T47D (cell line): ENCODE measurements around the gene CDX2.

Experiments
- DNase-seq, 2 experiments: peaks; one replicate each; pipeline versions ENCODE4 v3.0.0 to v3.0.0-alpha.2; 2011 to 2012; ENCODE audit warnings: low read depth in 1 of 2, low spot score in 1 of 2
- JUND ChIP-seq: IDR thresholded peaks from 2 replicates; pipeline ENCODE4 v1.6.1; 2012; ENCODE audit warnings: low read depth
- in situ Hi-C: cut with HindIII; loops from 2 replicates; pipeline ENCODE4 v1.10.0; 2016; ENCODE audit warnings: low sequenced_read_pairs, low pct_unique_long_range_greater_than_20kb

The CDX2 gene

DNA sequence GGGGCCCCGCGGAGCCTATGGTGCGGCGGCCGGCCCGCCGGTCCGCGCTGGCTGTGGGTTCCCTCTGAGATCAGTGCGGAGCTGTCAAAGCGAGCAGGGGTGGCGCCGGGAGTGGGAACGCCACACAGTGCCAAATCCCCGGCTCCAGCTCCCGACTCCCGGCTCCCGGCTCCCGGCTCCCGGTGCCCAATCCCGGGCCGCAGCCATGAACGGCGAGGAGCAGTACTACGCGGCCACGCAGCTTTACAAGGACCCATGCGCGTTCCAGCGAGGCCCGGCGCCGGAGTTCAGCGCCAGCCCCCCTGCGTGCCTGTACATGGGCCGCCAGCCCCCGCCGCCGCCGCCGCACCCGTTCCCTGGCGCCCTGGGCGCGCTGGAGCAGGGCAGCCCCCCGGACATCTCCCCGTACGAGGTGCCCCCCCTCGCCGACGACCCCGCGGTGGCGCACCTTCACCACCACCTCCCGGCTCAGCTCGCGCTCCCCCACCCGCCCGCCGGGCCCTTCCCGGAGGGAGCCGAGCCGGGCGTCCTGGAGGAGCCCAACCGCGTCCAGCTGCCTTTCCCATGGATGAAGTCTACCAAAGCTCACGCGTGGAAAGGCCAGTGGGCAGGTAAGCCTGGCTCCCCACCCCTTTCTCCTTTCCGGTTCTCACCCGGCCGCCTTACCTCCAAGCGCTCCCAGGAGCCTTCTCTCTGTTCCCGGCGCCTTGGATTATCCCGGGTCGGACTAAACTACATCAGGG, 49.0 kb downstream of the CDX2 start, which contains the start of gene PDX1:
Gene PDX1, plus strand, starts transcription at position 67 of the 743 bp plus-strand sequence. Its CDS starts 139 bp downstream, at position 206.
- in situ Hi-C loops: no loop called here
- DNase-seq: no peak
- TF ChIP-seq JUND: no peak

DNA sequence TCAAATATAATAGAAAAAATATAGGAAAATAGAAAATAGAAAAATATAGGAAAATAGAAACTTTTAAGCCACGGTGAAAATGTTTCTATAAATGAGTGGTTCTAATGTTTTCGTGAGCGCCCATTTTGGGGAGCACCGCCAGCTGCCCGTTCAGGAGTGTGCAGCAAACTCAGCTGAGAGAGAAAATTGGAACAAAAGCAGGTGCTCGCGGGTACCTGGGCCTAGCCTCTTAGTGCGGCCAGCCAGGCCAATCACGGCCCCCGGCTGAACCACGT, 49.5 kb downstream of the CDX2 start:
- DNase-seq: no peak
- in situ Hi-C loops: no loop called here
- TF ChIP-seq JUND: no peak

DNA sequence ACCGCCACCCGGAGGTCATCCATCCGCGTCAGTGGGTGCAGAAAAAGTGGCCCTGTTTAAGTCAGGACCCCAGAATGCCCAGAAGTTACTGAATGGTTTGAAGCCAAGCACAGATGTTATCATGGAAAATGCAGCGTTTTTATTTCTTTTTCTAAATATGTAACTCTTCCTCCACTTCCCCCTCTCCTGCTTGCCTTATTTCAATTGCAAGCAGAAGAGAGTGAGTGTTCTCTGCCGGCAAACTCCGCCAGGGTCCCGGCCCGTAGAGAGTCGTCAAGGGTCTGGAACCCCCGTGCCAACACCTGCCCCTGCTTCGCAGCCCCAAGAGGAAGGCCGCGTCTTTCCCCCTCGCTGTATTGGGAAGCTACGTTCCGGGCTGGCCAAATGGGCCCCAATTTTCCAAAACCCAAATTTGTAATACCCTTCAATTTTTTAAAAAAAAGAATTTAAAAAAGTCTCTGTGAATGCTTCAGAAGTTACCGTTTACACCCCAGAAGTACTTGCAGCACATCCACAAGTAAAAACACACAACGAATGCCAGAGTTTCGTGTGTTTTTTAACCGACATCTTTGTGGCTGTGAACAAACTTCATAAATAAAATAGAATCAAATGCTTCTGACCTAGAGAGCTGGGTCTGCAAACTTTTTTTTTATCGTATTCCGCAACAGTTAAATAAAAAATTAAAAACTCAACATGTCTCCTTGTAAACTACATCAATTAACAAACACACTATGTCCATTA, 50.0 kb downstream of the CDX2 start:
- TF ChIP-seq JUND: no peak
- in situ Hi-C loops: no loop called here

DNA sequence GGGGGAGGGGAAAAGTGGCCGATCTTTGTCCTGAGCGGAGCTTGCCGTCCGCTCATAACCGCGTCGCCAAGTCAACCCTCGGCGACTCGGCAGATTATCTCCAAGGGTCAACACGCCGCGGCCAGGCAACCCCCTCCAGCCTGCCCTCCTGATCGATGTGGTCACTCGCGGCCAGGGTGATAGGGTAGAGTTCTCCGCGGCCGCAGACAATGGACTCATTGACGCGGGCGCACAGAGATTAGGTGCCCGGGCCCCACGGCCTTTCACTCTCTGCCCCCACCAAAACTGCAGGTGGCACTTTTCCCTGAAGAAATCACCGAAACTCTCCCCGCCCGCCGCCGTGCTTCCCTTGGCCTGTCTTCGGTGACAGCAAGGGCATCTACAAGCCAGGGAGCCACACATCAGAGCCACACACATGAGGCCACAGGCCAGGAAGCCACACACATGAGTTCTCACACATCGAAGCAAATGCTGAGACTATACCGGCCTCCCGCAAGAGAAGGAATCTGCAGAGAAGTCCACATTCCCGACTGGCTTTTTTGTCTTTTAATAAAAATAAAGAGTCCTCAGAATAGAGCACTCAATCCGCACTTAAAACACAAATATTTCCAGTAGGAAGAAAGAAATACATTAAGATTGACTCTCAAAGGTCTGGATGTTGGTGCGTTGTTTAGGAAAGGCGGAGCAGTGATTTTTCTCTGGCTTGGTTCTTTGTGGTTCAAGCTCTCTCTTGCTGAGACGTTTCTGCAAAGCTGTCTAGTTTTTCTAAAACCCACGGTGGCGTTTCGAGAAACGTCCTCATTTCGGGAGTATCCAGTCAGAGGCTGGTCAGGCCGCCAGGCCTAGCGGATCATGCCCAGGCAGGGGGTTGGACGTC, 50.8 kb downstream of the CDX2 start:
- in situ Hi-C loops: no loop called here
- TF ChIP-seq JUND: no peak
- DNase-seq: no peak

More for the DNA sequence above, 50.0 kb downstream of the CDX2 start:
- no peak for DNase-seq

DNA sequence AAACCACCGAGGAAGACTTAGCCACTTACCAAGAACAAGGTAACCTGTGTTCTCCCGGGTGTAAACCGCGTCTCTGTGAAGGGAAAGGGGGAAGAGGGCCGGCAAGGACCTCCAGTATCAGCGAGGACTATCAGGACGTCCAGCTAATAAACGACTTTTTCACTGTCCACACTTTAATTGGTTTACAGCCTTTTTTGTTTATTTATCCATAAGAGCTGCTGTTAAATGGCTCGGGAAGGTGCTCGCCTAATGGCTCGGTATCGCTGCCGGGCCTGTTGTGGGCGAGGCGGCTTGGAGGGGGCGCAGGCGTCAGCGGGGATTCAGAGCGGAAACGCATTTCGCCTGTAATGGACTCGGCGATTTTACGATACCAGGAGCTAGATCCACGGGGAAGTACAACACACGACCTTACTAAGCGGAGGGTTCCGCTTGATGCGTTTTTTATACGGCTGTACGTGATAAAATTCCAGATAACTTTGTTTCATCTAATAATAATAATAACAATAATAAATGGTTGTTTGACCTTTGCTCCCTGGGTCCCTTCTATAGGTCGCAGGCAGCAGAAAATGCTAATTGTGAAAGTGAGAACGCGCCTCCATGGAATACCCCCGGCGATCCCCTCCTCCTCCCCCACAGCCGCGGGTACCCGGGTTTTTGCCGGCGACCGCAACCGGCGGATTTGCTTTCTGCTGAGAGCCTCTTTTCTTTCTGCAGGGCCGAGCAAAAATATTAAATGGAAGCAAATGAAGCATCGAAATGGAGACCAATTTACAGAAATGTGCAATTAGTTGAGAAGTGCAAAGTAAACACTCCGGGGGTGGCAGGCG, 51.8 kb downstream of the CDX2 start:
- in situ Hi-C loops: no loop called here
- TF ChIP-seq JUND: no peak
- DNase-seq: no peak

DNA sequence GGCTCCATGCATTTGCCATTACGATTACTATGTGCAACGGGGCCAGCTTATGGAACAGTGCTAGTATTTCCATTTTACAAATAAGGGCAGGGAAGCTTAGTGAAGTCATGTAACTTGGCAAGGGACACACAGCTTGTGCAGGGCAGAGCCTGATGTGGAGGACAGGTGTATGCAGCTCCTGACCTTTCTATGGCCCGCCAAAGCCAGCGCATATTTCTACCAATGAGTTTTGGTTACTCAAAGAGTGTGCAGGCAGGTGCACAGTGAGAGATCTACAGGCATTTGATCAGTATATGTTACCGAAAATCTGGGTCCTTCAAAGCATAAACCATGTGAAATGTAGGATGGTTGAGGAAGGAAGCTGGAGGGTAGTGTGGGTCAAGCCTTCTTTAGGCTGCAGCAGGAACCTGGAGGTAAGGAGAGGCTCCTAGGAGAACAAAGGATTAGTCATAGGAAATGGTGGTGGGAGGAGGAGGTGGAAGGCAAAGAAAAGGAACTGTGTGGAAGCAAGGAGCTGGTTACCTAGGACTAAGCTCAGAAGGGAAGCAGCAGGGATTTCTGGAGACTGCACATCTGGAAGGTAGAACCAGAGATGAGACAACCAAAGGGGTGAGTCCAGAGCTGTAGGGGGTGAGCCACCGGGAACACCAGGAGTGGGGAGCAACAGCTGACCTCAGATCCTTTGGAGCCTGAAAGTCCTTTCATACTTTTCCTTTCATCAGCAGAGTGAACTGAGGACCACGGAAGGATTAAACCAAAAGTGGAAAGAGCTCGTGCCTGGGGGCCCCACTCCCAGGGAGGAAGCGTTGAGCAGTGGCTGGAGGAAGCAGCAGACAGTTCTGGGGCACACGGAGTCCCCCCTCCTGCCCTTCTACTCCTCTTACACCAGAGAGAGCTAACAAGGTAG, 53.6 kb downstream of the CDX2 start:
- DNase-seq: no peak
- TF ChIP-seq JUND: no peak
- in situ Hi-C loops: no loop called here

DNA sequence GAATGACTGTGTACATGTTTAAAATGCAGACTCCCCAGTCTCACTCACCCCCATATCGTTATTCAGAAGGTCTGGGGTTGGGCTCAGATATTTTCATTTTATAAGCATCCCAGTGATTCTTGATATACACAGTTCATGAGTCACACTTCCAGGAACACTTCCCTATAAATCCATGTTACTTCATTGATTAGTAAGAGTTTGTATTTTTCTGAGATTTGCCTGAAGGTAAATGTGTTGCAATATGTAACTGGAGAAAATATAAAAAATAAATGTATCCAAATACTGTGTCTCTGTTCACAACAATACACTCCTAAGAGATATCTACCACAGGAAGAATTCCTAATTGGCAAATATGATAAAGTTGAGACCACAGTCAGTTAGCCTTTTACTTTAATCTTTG, 56.0 kb downstream of the CDX2 start:
- no peak for TF ChIP-seq JUND
- no peak for DNase-seq
- in situ Hi-C loops: no loop called here

DNA sequence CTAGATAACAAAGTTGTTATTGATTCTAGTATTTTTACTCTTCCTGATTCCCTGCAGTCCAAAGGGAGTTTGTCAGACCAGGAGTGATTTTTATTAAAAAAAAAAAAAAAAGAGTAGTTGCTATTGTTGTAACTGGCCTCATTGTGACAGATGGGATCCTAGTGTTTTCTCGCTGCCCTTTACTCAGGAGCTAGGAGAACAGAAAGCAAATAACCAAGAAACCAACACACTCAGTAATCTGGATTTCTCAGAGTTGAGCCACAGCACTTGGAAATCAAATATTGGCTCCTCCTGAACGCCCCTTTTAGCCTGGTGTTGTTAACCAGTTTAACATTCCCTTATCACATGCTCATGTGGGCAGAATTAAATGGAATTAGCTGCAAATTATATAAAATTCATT, 57.6 kb downstream of the CDX2 start:
- no peak for TF ChIP-seq JUND
- no peak for DNase-seq
- in situ Hi-C loops: no loop called here
